ENCODE results near the gene EXOC4. TPM values are rescaled to one million over a fixed set of nuclear protein-coding genes. Genes with fewer than 3 reads are reported as not detected.

The EXOC4 gene
- total RNA-seq, 1 donor from 2014 or later = 103 TPM

- Mint-ChIP-seq H3K36me3 (ENCODE audit: low read depth) (peaks cover 12% of the 10 kb centered on the region), H3K4me1 (peaks cover 27% of the 10 kb centered on the region), H3K4me3 (no peak overlapping the region), H3K27ac (no peak overlapping the region), H3K9me3 (no peaks in the 10 kb centered on the region), H3K27me3 (no peaks in the 10 kb centered on the region)
- ATAC-seq (ENCODE audit: low read depth) = no peak
- no peak for DNase-seq
- no peak for TF ChIP-seq CTCF (IDR thresholded peaks at IDR 0.05)
- CTCF ChIA-PET = no interaction called here
- intact Hi-C loops (cut with micrococcal nuclease) = no loop called here
- POLR2A ChIA-PET = no interaction called here
These were observed 2.6 kb downstream of the EXOC4 start for GRCh38 chr7:133255486-133255885.

- intact Hi-C loops (cut with micrococcal nuclease) = no loop called here
- H3K27ac Mint-ChIP-seq = no peak overlapping the region
- ATAC-seq (ENCODE audit: low read depth) (no peak), DNase-seq (no peak)
- no peaks in the 10 kb centered on the region for H3K27me3 Mint-ChIP-seq
- TF ChIP-seq CTCF (IDR thresholded peaks at IDR 0.05) = no peak
- peaks cover 24% of the 10 kb centered on the region for H3K4me1 Mint-ChIP-seq
- H3K36me3 Mint-ChIP-seq (ENCODE audit: low read depth) = peaks cover 15% of the 10 kb centered on the region
- H3K9me3 Mint-ChIP-seq = no peaks in the 10 kb centered on the region
- no peak overlapping the region for H3K4me3 Mint-ChIP-seq
- ChIA-PET POLR2A (no interaction called here), CTCF (no interaction called here)
These were observed 5.3 kb downstream of the EXOC4 start for GRCh38 chr7:133258174-133258573.

DNA sequence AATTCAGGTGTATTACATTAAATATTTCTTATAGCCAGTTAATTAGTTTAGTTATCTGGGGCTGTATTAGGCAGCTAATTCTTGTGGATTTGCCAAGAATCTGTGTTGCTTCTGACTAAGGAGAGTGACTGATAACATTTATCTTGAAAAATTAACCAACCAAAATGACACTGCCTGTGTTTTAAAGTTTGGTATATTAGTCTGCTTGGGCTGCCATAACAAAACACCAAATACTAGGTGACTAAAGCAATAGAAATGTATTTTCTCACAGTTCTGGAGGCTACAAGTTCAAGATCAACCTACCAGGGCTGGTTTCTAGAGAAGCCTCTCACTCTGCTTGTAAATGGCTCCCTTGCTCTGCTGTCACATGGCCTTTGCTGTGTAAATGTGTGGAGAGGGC is 12.9 kb downstream of the EXOC4 start:
- CTCF ChIA-PET = no interaction called here
- Mint-ChIP-seq H3K9me3 (no peaks in the 10 kb centered on the region), H3K4me1 (peaks cover 8% of the 10 kb centered on the region), H3K36me3 (ENCODE audit: low read depth) (peaks cover 15% of the 10 kb centered on the region), H3K4me3 (no peak overlapping the region), H3K27ac (no peak overlapping the region), H3K27me3 (no peaks in the 10 kb centered on the region)
- DNase-seq (no peak), ATAC-seq (ENCODE audit: low read depth) (no peak)
- TF ChIP-seq CTCF (IDR thresholded peaks at IDR 0.05) = no peak
- intact Hi-C loops (cut with micrococcal nuclease) = no loop called here
- POLR2A ChIA-PET = no interaction called here

- H3K4me3 Mint-ChIP-seq = no peak overlapping the region
- H3K27me3 Mint-ChIP-seq = no peaks in the 10 kb centered on the region
- DNase-seq (no peak), ATAC-seq (ENCODE audit: low read depth) (no peak)
- peaks cover 11% of the 10 kb centered on the region for H3K36me3 Mint-ChIP-seq (ENCODE audit: low read depth)
- ChIA-PET POLR2A (no interaction called here), CTCF (no interaction called here)
- peaks cover 4% of the 10 kb centered on the region for H3K4me1 Mint-ChIP-seq
- H3K27ac Mint-ChIP-seq = no peak overlapping the region
- no peak for TF ChIP-seq CTCF (IDR thresholded peaks at IDR 0.05)
- intact Hi-C loops (cut with micrococcal nuclease) = no loop called here
- H3K9me3 Mint-ChIP-seq = no peaks in the 10 kb centered on the region
These were observed 15.5 kb downstream of the EXOC4 start for GRCh38 chr7:133268355-133268754.

- H3K27ac Mint-ChIP-seq = no peak overlapping the region
- intact Hi-C loops (cut with micrococcal nuclease) = no loop called here
- ChIA-PET POLR2A (no interaction called here), CTCF (no interaction called here)
- H3K4me3 Mint-ChIP-seq = no peak overlapping the region
- H3K4me1 Mint-ChIP-seq = peaks cover 4% of the 10 kb centered on the region
- TF ChIP-seq CTCF (IDR thresholded peaks at IDR 0.05) = no peak
- ATAC-seq (ENCODE audit: low read depth) (no peak), DNase-seq (no peak)
- H3K36me3 Mint-ChIP-seq (ENCODE audit: low read depth) = peaks cover 29% of the 10 kb centered on the region
- no peaks in the 10 kb centered on the region for H3K27me3 Mint-ChIP-seq
- H3K9me3 Mint-ChIP-seq = no peaks in the 10 kb centered on the region
These were observed 19.5 kb downstream of the EXOC4 start for GRCh38 chr7:133272336-133272735.

Measured in activated B cell treated with CpG ODN at 0.5 μM for 24 hours (primary cell).